Measurements from ENCODE around the gene KLKB1.
"Not testable (repeated sequence)": the region's sequence is repeated elsewhere in the genome, so short reads cannot be mapped to it uniquely, and the experiment has no call there.

The KLKB1 gene

GRCh38 chr4:186265683-186266652 is 38.7 kb downstream of the KLKB1 start, which contains the start of gene F11:
Gene F11 (plus strand): TSS chr4:186266189. CDS start chr4:186267137, 948 bp downstream.
- no peak for DNase-seq

- DNase-seq = no peak
Measured at GRCh38 chr4:186266729-186267456, 39.6 kb downstream of the KLKB1 start.

GRCh38 chr4:186271081-186271678 is 43.9 kb downstream of the KLKB1 start:
- no peak for DNase-seq

- no peak for DNase-seq
Measured at GRCh38 chr4:186272699-186273391, 45.5 kb downstream of the KLKB1 start.

GRCh38 chr4:186273392-186273789 is 46.1 kb downstream of the KLKB1 start:
- not testable (repeated sequence) for DNase-seq

GRCh38 chr4:186283311-186283710 is 56.0 kb downstream of the KLKB1 start:
- DNase-seq = no peak

- DNase-seq = no peak
Measured at GRCh38 chr4:186285147-186285546, 57.8 kb downstream of the KLKB1 start.

GRCh38 chr4:186286581-186286980 is 59.3 kb downstream of the KLKB1 start:
- DNase-seq = no peak

GRCh38 chr4:186291256-186291890 is 64.1 kb downstream of the KLKB1 start:
- DNase-seq = no peak

GRCh38 chr4:186294160-186294559 is 66.9 kb downstream of the KLKB1 start:
- DNase-seq = no peak

GRCh38 chr4:186296481-186296880 is 69.2 kb downstream of the KLKB1 start:
- no peak for DNase-seq

- peak; percentile 13 to 16 for DNase-seq
Measured at GRCh38 chr4:186297013-186297645, 69.8 kb downstream of the KLKB1 start.

- DNase-seq = no peak
Measured at GRCh38 chr4:186298031-186298647, 70.8 kb downstream of the KLKB1 start.

GRCh38 chr4:186299291-186299690 is 72.0 kb downstream of the KLKB1 start:
- DNase-seq = no peak

GRCh38 chr4:186300659-186301390 is 73.5 kb downstream of the KLKB1 start:
- DNase-seq = no peak

- DNase-seq = no peak
Measured at GRCh38 chr4:186304216-186304615, 76.9 kb downstream of the KLKB1 start.

- no peak for DNase-seq
Measured at GRCh38 chr4:186304866-186305505, 77.7 kb downstream of the KLKB1 start.

- no peak for DNase-seq
Measured at GRCh38 chr4:186307497-186307896, 80.2 kb downstream of the KLKB1 start.

GRCh38 chr4:186307916-186308315 is 80.6 kb downstream of the KLKB1 start:
- no peak for DNase-seq

Data from inflammatory macrophage (primary cell).